Uterus (tissue), 4 donors: ENCODE data around the gene EIF6. TPM values are rescaled to one million over a fixed set of nuclear protein-coding genes. Genes with fewer than 3 reads are reported as not detected.

ENCODE experiments used
- DNase-seq, 2 donors: peaks; one replicate each; pipeline ENCODE4 v3.0.0-alpha.2; 2019 to 2020
- H3K27ac ChIP-seq, 2 donors: fragments of 200-600 bp; sonication (generic); 1 replicate in 1 of 2; 2 replicates in 1 of 2; pipeline ENCODE4 v1.5.1; 2016 to 2018
- H3K27me3 ChIP-seq, 2 donors: fragments of 200-600 bp; sonication (generic); one replicate each; pipeline ENCODE4 v1.5.1; 2018 to 2019; ENCODE audit warnings: control low read depth in 1 of 2
- H3K36me3 ChIP-seq, 2 donors: fragments of 200-600 bp; sonication (generic); one replicate each; pipeline ENCODE4 v1.5.1; 2019; ENCODE audit warnings: control low read depth in 1 of 2
- H3K4me1 ChIP-seq, 2 donors: fragments of 200-600 bp; sonication (generic); one replicate each; pipeline ENCODE4 v1.5.1; 2018 to 2019; ENCODE audit warnings: control low read depth in 1 of 2
- H3K4me3 ChIP-seq, 2 donors: fragments of 200-600 bp; sonication (generic); 1 replicate in 1 of 2; 2 replicates in 1 of 2; pipeline ENCODE4 v1.5.1; 2018 to 2019; ENCODE audit warnings: mild to moderate bottlenecking in 1 of 2
- H3K9me3 ChIP-seq, 2 donors: fragments of 200-600 bp; sonication (generic); one replicate each; pipeline ENCODE4 v1.5.1; 2019; ENCODE audit warnings: control low read depth in 1 of 2
- CTCF ChIP-seq, 4 experiments: fragments of 200-600 bp in 2 of 4; fragments of 450-650 bp in 2 of 4; sonication (generic) in 2 of 4; IDR thresholded peaks; one replicate each; pipeline ENCODE4 v1.5.1; 2016 to 2019; ENCODE audit warnings: antibody characterized with exemption in 4 of 4, mild to moderate bottlenecking in 2 of 4, moderate library complexity in 1 of 4
- POLR2A ChIP-seq, 2 donors: fragments of 450-650 bp; IDR thresholded peaks; one replicate each; pipeline ENCODE4 v1.6.1; 2016; ENCODE audit warnings: antibody characterized with exemption in 2 of 2, mild to moderate bottlenecking in 1 of 2, moderate library complexity in 1 of 2
- intact Hi-C: fragments of 100-400 bp; cut with DNase I; formaldehyde crosslinking; loops from one replicate; pipeline ENCODE4 v1.15.1; 2023; ENCODE audit warnings: low total_unique reads
- total RNA-seq, 4 donors: library from RNA; depleted of rRNA in 3 of 4; stranded (reverse); fragments of >200 nt in 3 of 4; gene quantifications; one replicate each; pipeline versions ENCODE4 v1.1.0 to v1.2.4, GENCODE V29; 2014 to 2023
- donor health status: DM: yes; HTN: yes; CAD: no.

The EIF6 gene
- total RNA-seq, 4 donors from 2014 or later, result 33.8 to 80.9 (median 66.8) TPM

GRCh38 chr20:35237486-35237885 lies 47.1 kb downstream of the EIF6 start:
- intact Hi-C loops, result no loop called here
- no peaks in the 10 kb centered on the region for H3K9me3 ChIP-seq
- H3K27ac ChIP-seq, result no peak overlapping the region
- H3K36me3 ChIP-seq, result no peaks in the 10 kb centered on the region
- H3K27me3 ChIP-seq, result no peaks in the 10 kb centered on the region
- DNase-seq, result no peak
- H3K4me1 ChIP-seq, result no peaks in the 10 kb centered on the region
- H3K4me3 ChIP-seq, result no peak overlapping the region
- TF ChIP-seq POLR2A (IDR thresholded peaks at IDR 0.05) (no peak), CTCF (IDR thresholded peaks at IDR 0.05) (no peak)

GRCh38 chr20:35235881-35236280 lies 48.7 kb downstream of the EIF6 start:
- Histone ChIP-seq H3K27me3 (no peaks in the 10 kb centered on the region), H3K9me3 (no peaks in the 10 kb centered on the region), H3K27ac (no peak overlapping the region), H3K4me1 (no peaks in the 10 kb centered on the region), H3K36me3 (no peaks in the 10 kb centered on the region), H3K4me3 (no peak overlapping the region)
- DNase-seq, result no peak
- intact Hi-C loops, result no loop called here
- TF ChIP-seq POLR2A (IDR thresholded peaks at IDR 0.05) (no peak), CTCF (IDR thresholded peaks at IDR 0.05) (no peak)

- DNase-seq, result no peak
- H3K36me3 ChIP-seq, result no peaks in the 10 kb centered on the region
- no peaks in the 10 kb centered on the region for H3K4me1 ChIP-seq
- H3K27ac ChIP-seq, result no peak overlapping the region
- TF ChIP-seq CTCF (IDR thresholded peaks at IDR 0.05) (no peak), POLR2A (IDR thresholded peaks at IDR 0.05) (no peak)
- no peak overlapping the region for H3K4me3 ChIP-seq
- intact Hi-C loops, result no loop called here
- no peaks in the 10 kb centered on the region for H3K9me3 ChIP-seq
- H3K27me3 ChIP-seq, result no peaks in the 10 kb centered on the region
These were observed 52.0 kb downstream of the EIF6 start for GRCh38 chr20:35232575-35232974.

Other genes starting within 250 kb of the EIF6 start
- 10 to 100 TPM; 20.0 to 77.5 (median 49.6) TPM for gene TRPC4AP, start 192.0 kb downstream of the EIF6 start, total RNA-seq
- gene EDEM2, start 137.4 kb downstream of the EIF6 start, total RNA-seq, result 10 to 100 TPM in 3 of 4 donors, 1 to 10 TPM in 1; 2.6 to 18.5 (median 13.3) TPM
- 10 to 100 TPM; 40.2 to 96.2 (median 60.7) TPM for gene PROCR, start 112.7 kb downstream of the EIF6 start, total RNA-seq
- 1 to 10 TPM in 3 of 4 donors, under 1 TPM in 1; 0.51 to 2.6 (median 2.0) TPM for gene MMP24, start 58.1 kb downstream of the EIF6 start, total RNA-seq
- gene MMP24OS, start 6.7 kb downstream of the EIF6 start, total RNA-seq, result 10 to 100 TPM in 3 of 4 donors, 1 to 10 TPM in 1; 8.8 to 67.8 (median 18.1) TPM
- not detected for gene FAM83C, start 7.7 kb upstream of the EIF6 start, total RNA-seq
- 10 to 100 TPM; 11.5 to 80.4 (median 52.8) TPM for gene UQCC1, start 127.2 kb upstream of the EIF6 start, total RNA-seq
- 1 to 10 TPM in 1 of 4 donors, under 1 TPM in 1, not detected in 2; 0.37 to 1.9 TPM for gene GDF5, start 153.5 kb upstream of the EIF6 start, total RNA-seq
- gene CEP250, start 170.8 kb upstream of the EIF6 start, total RNA-seq, result 10 to 100 TPM in 3 of 4 donors, 1 to 10 TPM in 1; 9.2 to 44.2 (median 41.5) TPM
- gene C20orf173, start 244.9 kb upstream of the EIF6 start, total RNA-seq, result not detected